Epithelial cell of proximal tubule (primary cell): ENCODE measurements around the gene MB21D2. TPM values are rescaled to one million over a fixed set of nuclear protein-coding genes. Genes with fewer than 3 reads are reported as not detected.

Experiments used
- DNase-seq: peaks from one replicate; pipeline ENCODE4 v3.0.0-alpha.2; 2011; ENCODE audit warnings: low read depth
- H3K4me3 ChIP-seq: 2 replicates; pipeline ENCODE4 v1.5.1; 2011; ENCODE audit warnings: low read depth, mild to moderate bottlenecking, low read length
- total RNA-seq: library from RNA; depleted of rRNA; stranded (reverse); fragments of >200 nt; gene quantifications from 2 replicates; pipeline ENCODE4 v1.2.3, GENCODE V29; 2015
- TF ChIP-seq, protein P1 (sequence below): conservative IDR thresholded peaks from 2 replicates; pipeline ENCODE4 v1.5.1; 2012; ENCODE audit warnings: low read depth, mild to moderate bottlenecking, low read length

The MB21D2 gene
- total RNA-seq, 1 donor from 2014 or later, result 17.7 TPM

DNA sequence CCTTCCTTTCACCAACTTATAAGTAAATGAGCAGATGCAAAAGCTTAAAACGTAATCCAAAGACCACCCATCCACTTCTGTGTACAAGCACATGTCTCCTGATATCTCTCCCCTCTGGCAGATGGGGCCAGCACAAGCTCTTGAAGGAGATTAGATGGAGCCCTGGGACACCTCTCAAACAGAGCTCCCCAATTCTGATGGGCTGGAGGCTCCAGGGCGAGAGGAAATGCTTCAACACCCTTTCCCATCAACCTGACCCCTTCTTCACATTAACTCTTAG, 73.2 kb downstream of the MB21D2 start:
- DNase-seq, result no peak
- TF ChIP-seq, protein P1, sequence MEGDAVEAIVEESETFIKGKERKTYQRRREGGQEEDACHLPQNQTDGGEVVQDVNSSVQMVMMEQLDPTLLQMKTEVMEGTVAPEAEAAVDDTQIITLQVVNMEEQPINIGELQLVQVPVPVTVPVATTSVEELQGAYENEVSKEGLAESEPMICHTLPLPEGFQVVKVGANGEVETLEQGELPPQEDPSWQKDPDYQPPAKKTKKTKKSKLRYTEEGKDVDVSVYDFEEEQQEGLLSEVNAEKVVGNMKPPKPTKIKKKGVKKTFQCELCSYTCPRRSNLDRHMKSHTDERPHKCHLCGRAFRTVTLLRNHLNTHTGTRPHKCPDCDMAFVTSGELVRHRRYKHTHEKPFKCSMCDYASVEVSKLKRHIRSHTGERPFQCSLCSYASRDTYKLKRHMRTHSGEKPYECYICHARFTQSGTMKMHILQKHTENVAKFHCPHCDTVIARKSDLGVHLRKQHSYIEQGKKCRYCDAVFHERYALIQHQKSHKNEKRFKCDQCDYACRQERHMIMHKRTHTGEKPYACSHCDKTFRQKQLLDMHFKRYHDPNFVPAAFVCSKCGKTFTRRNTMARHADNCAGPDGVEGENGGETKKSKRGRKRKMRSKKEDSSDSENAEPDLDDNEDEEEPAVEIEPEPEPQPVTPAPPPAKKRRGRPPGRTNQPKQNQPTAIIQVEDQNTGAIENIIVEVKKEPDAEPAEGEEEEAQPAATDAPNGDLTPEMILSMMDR, result no peak

DNA sequence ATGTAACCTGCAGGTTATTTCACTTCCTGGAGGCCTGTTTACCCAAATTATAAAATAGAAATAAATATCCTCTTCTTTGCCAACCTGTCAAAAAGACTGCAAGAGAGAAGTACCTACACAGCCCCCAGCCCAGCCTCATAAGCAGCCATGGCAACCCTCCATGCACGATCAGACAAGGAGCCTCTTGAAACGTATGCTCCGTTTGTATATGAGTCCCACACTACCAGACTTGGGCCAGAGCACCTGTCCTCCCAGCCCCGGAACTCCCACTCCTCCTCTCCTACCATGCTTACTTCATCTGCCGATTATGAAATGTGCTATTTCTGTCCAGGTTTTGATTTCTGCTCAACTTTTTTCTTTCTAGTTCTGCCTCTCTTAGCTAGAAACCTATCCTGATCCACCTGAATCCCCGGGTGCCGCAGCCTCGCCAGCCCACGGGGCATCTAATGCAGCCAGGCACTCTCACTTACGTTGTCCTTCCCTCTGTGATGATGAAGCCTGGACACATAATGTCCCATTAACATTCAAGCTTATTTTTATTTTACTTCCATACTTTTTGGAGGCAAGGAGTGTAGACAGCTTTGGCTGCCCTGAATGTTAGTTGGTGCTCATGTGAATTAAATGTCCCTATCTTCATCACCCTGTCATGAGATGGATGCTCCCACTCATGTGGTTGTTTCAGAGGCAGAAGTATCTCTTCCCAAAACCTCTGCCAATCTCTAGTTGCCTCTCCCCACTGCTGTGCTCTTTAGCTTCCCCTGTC, 73.8 kb downstream of the MB21D2 start:
- DNase-seq, result no peak
- TF ChIP-seq, protein P1, result no peak
- H3K4me3 ChIP-seq, result no peak overlapping the region

More for the DNA sequence above, 73.2 kb downstream of the MB21D2 start:
- H3K4me3 ChIP-seq, result no peak overlapping the region

DNA sequence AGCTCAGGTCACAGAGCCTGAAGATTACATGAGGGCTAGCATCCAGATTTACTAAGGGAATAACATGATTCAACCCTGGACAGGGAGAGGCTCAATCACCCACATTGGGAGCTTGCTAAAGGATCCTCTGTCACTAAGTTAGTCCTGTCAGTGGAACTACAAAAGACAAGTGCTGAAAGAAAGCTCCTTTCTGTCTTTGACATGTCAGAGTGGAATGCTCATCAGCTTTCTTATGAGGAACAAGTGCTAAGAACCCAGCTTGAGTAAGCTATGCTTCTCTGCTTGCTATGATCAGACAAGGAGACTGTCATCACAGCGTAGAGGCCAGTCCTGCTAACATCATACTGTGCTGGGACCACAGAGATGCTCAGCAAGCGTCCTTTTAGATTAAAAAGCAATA, 74.5 kb downstream of the MB21D2 start:
- no peak for DNase-seq
- TF ChIP-seq, protein P1, result no peak
- no peak overlapping the region for H3K4me3 ChIP-seq

DNA sequence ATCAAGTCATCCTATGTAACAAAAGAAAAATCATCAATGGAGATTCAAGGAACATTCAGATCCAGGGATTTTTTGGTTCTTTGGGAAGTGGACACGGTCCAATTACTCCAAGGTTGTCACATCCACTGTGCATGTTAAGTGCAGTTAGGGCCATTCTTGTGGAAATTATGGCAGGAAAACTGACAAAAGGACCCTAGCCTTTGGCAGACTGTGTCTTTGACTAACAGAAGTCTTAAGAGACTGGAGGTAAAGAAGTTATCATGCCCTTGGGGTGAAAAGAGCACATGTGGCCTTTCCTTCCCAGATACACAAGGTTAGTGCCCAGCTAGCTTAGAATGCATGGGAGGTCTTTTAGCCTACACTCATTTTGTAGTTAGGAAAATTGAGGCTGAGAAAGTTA, 74.9 kb downstream of the MB21D2 start:
- no peak for DNase-seq
- TF ChIP-seq, protein P1, result no peak
- no peak overlapping the region for H3K4me3 ChIP-seq

DNA sequence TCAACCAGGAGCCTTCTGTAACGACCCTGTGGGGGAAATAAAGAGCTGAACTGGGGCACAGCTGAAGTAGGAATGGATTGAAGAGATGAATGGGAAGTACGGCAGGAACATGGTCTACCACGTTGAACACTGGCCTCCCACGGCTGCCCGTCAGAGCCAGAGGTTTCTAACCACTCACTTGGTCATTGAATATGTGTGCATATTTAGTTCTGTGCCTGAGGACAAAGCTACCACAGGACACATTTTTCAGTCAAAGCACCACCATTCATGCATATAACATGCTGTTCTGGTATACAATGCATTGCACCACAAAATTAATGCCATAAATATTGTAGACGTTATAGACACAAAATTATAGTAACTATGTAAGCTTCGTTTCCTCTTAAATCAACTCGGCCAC, 75.5 kb downstream of the MB21D2 start:
- DNase-seq, result no peak
- no peak overlapping the region for H3K4me3 ChIP-seq
- TF ChIP-seq, protein P1, result no peak

DNA sequence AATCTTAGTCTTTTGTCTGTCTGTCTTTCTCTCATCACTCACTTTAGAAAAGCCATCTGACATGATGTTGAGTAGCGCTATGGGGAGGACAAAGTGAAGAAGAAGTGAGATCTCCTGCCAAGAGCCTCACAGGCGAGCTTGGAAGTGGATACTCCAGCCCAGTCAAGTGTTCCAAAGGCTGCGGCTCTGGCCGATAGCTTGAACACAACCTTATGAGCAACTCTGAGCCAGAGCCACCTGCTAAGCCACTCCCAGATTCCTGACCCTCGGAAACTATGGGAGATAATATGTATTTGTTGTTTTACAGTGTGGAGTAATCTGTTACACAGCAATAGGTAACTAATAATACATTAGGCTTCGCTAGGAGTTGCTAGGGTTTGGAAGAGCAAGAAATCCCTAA, 76.2 kb downstream of the MB21D2 start:
- TF ChIP-seq, protein P1, result no peak
- H3K4me3 ChIP-seq, result no peak overlapping the region
- DNase-seq, result no peak

DNA sequence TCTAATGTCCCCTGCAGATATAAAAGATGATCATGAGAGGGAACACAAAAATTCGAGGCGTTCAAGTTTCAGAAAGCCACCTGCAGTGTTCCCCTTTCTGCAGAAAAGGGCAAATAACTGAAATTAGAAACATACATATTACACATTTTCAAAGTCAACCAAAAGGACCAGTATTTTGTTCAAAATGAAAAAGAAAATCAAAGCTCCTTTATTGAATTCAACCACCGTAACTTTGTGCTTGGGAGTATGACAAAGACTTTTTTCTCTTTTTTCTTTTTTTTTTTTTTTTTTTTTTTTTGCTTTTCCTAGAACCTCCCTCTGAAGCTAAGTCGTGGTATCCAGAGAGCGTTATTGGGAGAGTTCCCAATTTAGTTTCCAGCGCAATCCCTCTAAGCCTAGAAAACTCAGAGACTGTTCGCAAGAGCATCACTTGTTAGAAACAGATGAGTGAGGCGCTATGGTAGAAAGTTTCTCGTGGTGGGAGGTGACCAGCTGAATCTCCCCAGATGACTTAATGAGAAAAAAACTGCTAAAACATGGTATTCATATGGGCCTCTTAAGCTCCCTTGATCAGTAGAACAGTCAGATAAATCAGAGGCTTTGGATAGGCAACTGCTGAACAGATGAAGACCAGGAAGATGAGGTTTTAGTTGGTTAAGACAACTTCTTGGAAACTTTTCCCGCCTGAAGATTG, 77.4 kb downstream of the MB21D2 start:
- TF ChIP-seq, protein P1, result no peak
- no peak overlapping the region for H3K4me3 ChIP-seq
- DNase-seq, result no peak
